Left lung (tissue), 10 donors: ENCODE measurements around the gene OPCML. TPM values are rescaled to one million over a fixed set of nuclear protein-coding genes. Genes with fewer than 3 reads are reported as not detected.
A peak's percentile ranks its signal among the peaks of the same experiment; 100 is the strongest.

Experiments used
- ATAC-seq: fragments of 200-7000 bp; cut with Tn5 transposase; one replicate; pipeline ENCODE4 v1.9.1; 2020; ENCODE audit warnings: moderate library complexity
- DNase-seq, 4 donors: peaks; one replicate each; pipeline ENCODE4 v3.0.0-alpha.2; 2013 to 2020
- H3K27ac ChIP-seq, 2 donors: fragments of 200-600 bp; sonication (generic) in 1 of 2; one replicate each; pipeline versions ENCODE4 v1.5.0 to v1.8.0; 2020 to 2021
- H3K27me3 ChIP-seq, 2 donors: fragments of 200-600 bp; sonication (generic) in 1 of 2; one replicate each; pipeline versions ENCODE4 v1.5.0 to v1.8.0; 2020 to 2021
- H3K36me3 ChIP-seq, 2 donors: fragments of 200-600 bp; sonication (generic) in 1 of 2; one replicate each; pipeline versions ENCODE4 v1.5.0 to v1.8.0; 2020 to 2021
- H3K4me1 ChIP-seq, 2 donors: fragments of 200-600 bp; one replicate each; pipeline ENCODE4 v1.8.0; 2021
- H3K4me3 ChIP-seq, 2 donors: fragments of 200-600 bp; sonication (generic) in 1 of 2; one replicate each; pipeline versions ENCODE4 v1.5.0 to v1.8.0; 2020 to 2021; ENCODE audit warnings: mild to moderate bottlenecking in 1 of 2
- H3K9me3 ChIP-seq, 2 donors: fragments of 200-600 bp; sonication (generic) in 1 of 2; one replicate each; pipeline versions ENCODE4 v1.5.0 to v1.8.0; 2020 to 2021
- CTCF ChIP-seq, 2 donors: fragments of 200-600 bp; sonication (generic) in 1 of 2; IDR thresholded peaks; one replicate each; pipeline versions ENCODE4 v1.5.0 to v1.8.0; 2021; ENCODE audit warnings: antibody characterized with exemption in 2 of 2
- intact Hi-C, 2 donors: fragments of 100-400 bp; cut with DNase I; formaldehyde crosslinking; loops; one replicate each; pipeline versions ENCODE4 v1.11.2 to v1.14.2; 2022
- polyA plus RNA-seq, 6 donors: library from polyadenylated mRNA; unstranded; fragments of 120-200 nt; gene quantifications; one replicate each; pipeline ENCODE4 v1.2.1, GENCODE V29; 2013; ENCODE audit not compliant: insufficient read length in 6 of 6
- total RNA-seq, 2 donors: library from RNA; stranded (reverse); fragmentation: NEBNext Ultra II Directional; extraction: Animal tissue kit (Norgen Biotek cat#: 25700); gene quantifications; one replicate each; pipeline ENCODE4 v1.2.1, GENCODE V29; 2021
- donor health status: DM: no; HTN: yes; CAD: no.
- donor health status: DM: no; HTN: no; CAD: no.

Gene OPCML
- total and polyA plus RNA-seq, 8 donors, result 0.98 to 5.3 (median 1.9) TPM; not detected in 2

DNA sequence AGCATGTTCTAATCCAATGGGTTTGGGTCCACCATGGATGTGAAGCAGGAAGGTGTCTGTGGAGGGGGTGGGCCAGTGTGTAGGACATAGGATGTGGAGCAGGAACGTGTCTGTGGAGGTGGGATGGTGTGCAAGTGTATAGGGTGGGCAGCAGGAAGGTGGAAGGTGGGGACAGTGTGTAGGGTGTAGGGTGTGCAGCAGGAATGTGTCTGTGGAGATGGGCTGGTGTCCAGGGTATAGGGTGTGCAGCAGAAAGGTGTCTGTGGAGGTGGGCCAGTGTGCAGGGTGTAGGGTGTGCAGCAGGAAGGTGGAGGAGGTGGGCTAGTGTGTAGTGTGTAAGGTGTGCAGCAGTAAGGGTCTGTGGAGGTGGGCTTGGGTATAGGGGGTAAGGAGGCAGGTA is 1093.9 kb downstream of the OPCML start:
- intact Hi-C loops, result no loop called here
- Histone ChIP-seq H3K4me1 (no peaks in the 10 kb centered on the region), H3K27me3 (no peaks in the 10 kb centered on the region), H3K4me3 (no peak overlapping the region), H3K9me3 (peaks cover 0 to 2% of the 10 kb centered on the region in 2 donors), H3K36me3 (no peaks in the 10 kb centered on the region), H3K27ac (no peak overlapping the region)
- TF ChIP-seq CTCF (IDR thresholded peaks at IDR 0.05), result no peak
- ATAC-seq, result no peak
- DNase-seq, result no peak

DNA sequence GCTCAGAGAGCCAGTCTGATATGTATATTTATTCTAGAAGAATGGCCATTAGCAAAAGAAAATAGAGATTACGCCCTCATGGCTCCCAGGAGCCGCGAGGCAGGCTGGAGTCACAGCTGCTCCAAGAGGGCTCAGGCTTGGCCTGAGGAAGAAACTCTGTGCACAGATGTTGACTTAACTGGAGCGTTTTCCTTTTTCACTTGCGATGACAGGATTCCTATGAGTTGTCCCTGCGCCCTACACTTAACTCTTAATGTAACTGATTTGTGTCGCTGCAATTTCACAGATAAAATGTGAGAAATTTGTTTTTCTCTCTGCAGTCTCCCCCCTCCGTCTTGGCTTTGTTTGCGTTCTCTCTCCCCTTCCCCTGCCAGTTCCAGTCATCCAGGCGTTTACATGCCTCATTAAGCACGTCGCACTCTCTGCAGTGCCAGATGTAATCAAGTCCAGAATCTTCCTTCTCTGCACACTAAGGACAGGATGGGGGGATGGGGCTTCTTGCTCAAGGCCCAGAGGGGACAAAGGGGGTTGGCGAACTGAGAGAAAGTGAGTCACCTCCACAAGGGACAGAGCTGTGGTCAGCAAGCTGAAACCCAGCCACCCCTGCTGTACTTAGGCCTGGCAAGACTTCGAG is 1101.8 kb downstream of the OPCML start:
- Histone ChIP-seq H3K27me3 (peaks cover 0 to 9% of the 10 kb centered on the region in 2 donors), H3K9me3 (no peaks in the 10 kb centered on the region), H3K4me1 (no peaks in the 10 kb centered on the region), H3K4me3 (no peak overlapping the region), H3K36me3 (no peaks in the 10 kb centered on the region), H3K27ac (no peak overlapping the region)
- intact Hi-C loops, result no loop called here
- ATAC-seq (no peak), DNase-seq (peak in 2 of 4 donors; percentile 43 to 66)
- TF ChIP-seq CTCF (IDR thresholded peaks at IDR 0.05), result no peak

GRCh38 chr11:132429685-132430084 is 1102.6 kb downstream of the OPCML start:
- Histone ChIP-seq H3K9me3 (no peaks in the 10 kb centered on the region), H3K36me3 (no peaks in the 10 kb centered on the region), H3K27ac (no peak overlapping the region), H3K27me3 (peaks cover 0 to 12% of the 10 kb centered on the region in 2 donors), H3K4me3 (no peak overlapping the region), H3K4me1 (no peaks in the 10 kb centered on the region)
- ATAC-seq, result no peak
- DNase-seq, result no peak
- intact Hi-C loops, result no loop called here
- no peak for TF ChIP-seq CTCF (IDR thresholded peaks at IDR 0.05)

DNA sequence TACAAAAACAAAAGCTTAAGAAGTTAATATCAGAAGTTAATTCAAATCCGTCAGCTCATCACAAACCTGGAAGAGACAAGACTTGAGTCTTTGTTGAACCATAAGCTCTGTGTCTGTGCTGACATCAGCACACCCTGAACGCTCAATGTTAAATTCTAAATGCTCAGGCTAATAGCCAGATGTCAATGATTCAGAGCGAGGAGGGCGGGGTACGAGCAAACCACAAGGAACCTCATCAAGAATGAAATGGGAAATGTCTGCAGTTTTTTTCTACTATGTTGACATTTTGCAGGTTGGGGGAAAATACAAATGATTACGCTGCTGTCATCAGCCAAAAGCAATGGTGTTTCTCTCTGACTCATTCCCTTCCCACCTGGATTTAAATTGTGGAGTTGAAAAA is 1104.7 kb downstream of the OPCML start:
- H3K4me3 ChIP-seq, result no peak overlapping the region
- ATAC-seq, result no peak
- DNase-seq, result no peak
- H3K4me1 ChIP-seq, result no peaks in the 10 kb centered on the region
- H3K27me3 ChIP-seq, result peaks cover 0 to 16% of the 10 kb centered on the region in 2 donors
- no peak overlapping the region for H3K27ac ChIP-seq
- no peak for TF ChIP-seq CTCF (IDR thresholded peaks at IDR 0.05)
- no peaks in the 10 kb centered on the region for H3K9me3 ChIP-seq
- intact Hi-C loops, result no loop called here
- H3K36me3 ChIP-seq, result no peaks in the 10 kb centered on the region

DNA sequence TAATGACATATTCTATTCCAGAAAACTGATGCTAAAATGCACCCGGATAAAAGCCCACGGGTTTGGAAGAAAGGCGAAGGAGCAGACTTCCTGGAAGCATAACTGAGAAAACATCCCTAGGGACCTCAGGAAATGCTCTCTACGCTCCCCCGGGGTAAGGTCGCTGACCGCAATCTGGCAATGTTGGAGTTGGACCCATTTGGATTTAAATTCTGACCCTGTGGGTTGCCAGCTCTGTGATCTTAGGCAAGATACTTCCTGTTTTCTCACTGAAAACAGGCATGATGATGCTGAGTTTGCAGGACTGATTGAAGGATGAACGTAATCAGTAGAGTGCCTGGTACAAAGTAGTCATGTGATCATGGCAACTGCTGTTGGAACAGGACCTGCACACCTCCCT is 1107.9 kb downstream of the OPCML start:
- Histone ChIP-seq H3K27ac (no peak overlapping the region), H3K4me3 (no peak overlapping the region), H3K27me3 (peaks cover 0 to 7% of the 10 kb centered on the region in 2 donors), H3K36me3 (no peaks in the 10 kb centered on the region), H3K9me3 (no peaks in the 10 kb centered on the region), H3K4me1 (no peaks in the 10 kb centered on the region)
- no peak for ATAC-seq
- no peak for DNase-seq
- TF ChIP-seq CTCF (IDR thresholded peaks at IDR 0.05), result no peak
- intact Hi-C loops, result no loop called here
